Measurements from ENCODE around the gene ARID5B.
"Not testable (repeated sequence)": the region's sequence is repeated elsewhere in the genome, so short reads cannot be mapped to it uniquely, and the experiment has no call there.

ARID5B gene

GRCh38 chr10:61900829-61901792 lies at the start of gene ARID5B:
Gene ARID5B, plus strand, starts transcription at chr10:61901699. Its CDS starts 11 bp downstream, at chr10:61901710.
- DNase-seq: peak; percentile 60

GRCh38 chr10:61852261-61852660 lies 49.2 kb upstream of the ARID5B start:
- DNase-seq: no peak

- DNase-seq: no peak
Observed at GRCh38 chr10:61855771-61856170, 45.7 kb upstream of the ARID5B start.

GRCh38 chr10:61857746-61858145 lies 43.8 kb upstream of the ARID5B start:
- DNase-seq: no peak

- no peak for DNase-seq
Observed at GRCh38 chr10:61859786-61860185, 41.7 kb upstream of the ARID5B start.

GRCh38 chr10:61860964-61861758 lies 40.3 kb upstream of the ARID5B start:
- no peak for DNase-seq

GRCh38 chr10:61863981-61864380 lies 37.5 kb upstream of the ARID5B start:
- DNase-seq: no peak

- DNase-seq: no peak
Observed at GRCh38 chr10:61866700-61867368, 34.7 kb upstream of the ARID5B start.

GRCh38 chr10:61867374-61867773 lies 34.1 kb upstream of the ARID5B start:
- not testable (repeated sequence) for DNase-seq

GRCh38 chr10:61867817-61868216 lies 33.7 kb upstream of the ARID5B start:
- DNase-seq: peak; percentile 55

- DNase-seq: no peak
Observed at GRCh38 chr10:61869041-61869675, 32.3 kb upstream of the ARID5B start.

GRCh38 chr10:61869774-61870525 lies 31.5 kb upstream of the ARID5B start:
- no peak for DNase-seq

GRCh38 chr10:61870526-61870895 lies 31.0 kb upstream of the ARID5B start:
- DNase-seq: no peak

- no peak for DNase-seq
Observed at GRCh38 chr10:61871487-61871886, 30.0 kb upstream of the ARID5B start.

GRCh38 chr10:61877887-61878739 lies 23.4 kb upstream of the ARID5B start:
- DNase-seq: no peak

- DNase-seq: no peak
Observed at GRCh38 chr10:61878740-61879068, 22.8 kb upstream of the ARID5B start.

- peak; percentile 86 for DNase-seq
Observed at GRCh38 chr10:61882621-61883370, 18.7 kb upstream of the ARID5B start.

GRCh38 chr10:61883371-61884025 lies 18.0 kb upstream of the ARID5B start:
- DNase-seq: no peak

GRCh38 chr10:61887772-61888171 lies 13.7 kb upstream of the ARID5B start:
- DNase-seq: no peak

- no peak for DNase-seq
Observed at GRCh38 chr10:61888744-61889143, 12.8 kb upstream of the ARID5B start.
